SHP77 treated with DMSO at 0.1 percent for 48 hours (cell line): ENCODE results near the gene CSNK1E.

Experiments
- DNase-seq: peaks from one replicate; lab custom pipeline; 2025; lab: John Stamatoyannopoulos, UW

CSNK1E gene

GRCh38 chr22:38273135-38273826 lies 44.0 kb downstream of the CSNK1E start:
- peak; percentile 8 for DNase-seq

GRCh38 chr22:38272373-38273134 lies 44.7 kb downstream of the CSNK1E start, which contains the start of gene TMEM184B:
TSS of gene TMEM184B (minus strand) at chr22:38273010. CDS start at chr22:38247961, 25,049 bp downstream.
- DNase-seq = no peak

DNA sequence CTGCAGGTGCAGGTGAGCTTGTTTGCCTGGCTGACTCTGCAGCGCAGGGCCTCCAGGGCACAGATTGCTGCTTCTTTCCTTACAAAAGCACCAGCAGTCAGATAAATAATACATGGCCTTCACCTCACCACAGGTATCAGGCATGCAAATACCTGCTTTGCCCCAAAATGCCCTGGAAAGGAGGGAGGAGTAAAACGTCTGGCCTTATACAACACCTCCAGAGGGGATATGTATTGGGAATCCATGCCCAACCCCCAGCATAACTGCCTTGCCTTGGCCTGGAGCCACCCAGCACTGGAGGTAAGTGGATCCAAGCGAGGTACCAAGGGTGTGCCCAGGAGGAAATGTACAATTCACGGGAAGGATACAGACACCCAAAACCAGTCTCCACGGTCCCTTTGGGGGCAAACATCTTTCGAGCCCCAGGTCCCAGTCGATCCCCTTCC lies 45.3 kb downstream of the CSNK1E start:
- DNase-seq = no peak

- DNase-seq = no peak
Measured at GRCh38 chr22:38271101-38271500, 46.1 kb downstream of the CSNK1E start.

DNA sequence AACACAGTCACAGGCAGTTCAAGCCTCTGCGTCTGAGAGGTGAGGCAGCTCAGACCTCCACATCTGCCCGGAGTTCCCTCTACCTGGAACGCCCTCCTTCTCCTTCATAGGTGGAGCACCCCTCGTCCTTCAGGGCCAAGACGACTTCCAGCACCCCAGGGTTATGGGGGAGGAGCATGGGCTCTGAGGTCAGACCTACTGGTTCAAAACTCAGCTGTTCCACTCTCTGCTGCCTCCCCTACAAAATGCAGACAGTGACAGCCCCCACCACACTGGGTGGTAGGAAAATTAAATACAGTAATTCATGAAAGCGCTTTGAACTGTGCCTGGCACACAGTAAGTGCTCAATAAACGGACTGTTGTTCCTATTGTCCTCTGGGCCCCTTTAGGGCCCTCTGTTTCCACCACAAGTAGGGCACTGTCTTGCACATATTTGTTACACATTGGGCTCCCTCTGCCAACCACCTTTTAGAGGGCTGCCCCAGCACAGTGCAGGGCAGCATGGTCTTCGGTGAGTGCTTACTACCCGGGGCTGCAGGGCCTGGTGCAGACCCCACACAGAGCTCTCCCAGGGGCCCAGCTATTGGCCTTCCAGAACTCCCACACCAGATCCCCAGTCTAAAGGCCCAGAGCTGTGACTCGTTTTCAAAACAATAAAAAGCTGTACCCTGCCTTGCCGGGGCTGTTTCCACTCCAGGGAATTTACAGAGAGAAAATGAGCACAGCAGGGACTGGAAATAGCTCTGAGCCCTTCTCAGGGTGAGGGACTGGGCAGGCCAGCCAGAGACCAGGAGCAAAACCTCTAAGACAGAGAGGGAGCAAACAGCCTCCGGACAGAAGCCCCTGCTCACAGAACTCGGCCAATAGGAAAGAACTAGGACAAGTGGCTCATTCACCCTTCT lies 46.9 kb downstream of the CSNK1E start:
- no peak for DNase-seq

GRCh38 chr22:38269466-38269865 lies 47.8 kb downstream of the CSNK1E start:
- no peak for DNase-seq

DNA sequence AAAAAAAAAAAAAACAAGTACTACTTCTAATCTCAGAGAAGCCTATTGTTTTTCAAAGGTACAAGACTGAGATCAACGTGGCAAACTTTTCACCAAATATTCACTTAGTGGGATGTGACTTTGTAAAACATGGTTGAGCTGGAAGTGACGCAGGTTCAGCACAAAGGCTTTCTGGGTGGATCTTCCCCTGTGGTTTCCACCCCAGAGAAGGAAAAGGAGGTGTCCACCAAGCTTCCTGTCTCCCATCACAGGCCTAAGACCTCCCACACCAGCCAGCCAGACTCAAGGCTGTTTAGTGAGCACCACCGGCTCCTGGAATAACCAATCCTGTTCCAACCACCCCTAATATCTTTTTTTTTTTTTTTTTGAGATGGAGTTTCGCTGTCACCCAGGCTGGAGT lies 50.1 kb downstream of the CSNK1E start:
- DNase-seq = no peak

DNA sequence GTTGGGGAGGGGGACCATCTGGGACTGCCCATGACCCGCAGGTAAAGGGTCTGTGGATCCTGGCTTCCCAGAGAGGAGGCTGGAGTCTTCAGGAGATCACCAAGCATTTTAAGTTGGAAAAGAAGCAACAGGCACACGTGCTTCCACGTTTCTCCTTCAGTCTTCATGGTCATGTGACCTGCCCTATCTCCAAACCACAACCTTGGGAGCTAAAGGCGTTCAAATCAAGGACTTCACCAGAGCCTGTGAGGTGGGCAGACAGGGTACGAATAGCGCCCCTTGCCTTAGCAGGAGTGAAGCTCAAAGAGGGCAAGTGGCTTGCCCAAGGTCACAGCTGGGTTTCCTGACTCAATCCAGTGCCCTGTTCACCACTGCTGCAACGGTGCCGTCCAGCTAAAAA lies 51.1 kb downstream of the CSNK1E start:
- no peak for DNase-seq

DNA sequence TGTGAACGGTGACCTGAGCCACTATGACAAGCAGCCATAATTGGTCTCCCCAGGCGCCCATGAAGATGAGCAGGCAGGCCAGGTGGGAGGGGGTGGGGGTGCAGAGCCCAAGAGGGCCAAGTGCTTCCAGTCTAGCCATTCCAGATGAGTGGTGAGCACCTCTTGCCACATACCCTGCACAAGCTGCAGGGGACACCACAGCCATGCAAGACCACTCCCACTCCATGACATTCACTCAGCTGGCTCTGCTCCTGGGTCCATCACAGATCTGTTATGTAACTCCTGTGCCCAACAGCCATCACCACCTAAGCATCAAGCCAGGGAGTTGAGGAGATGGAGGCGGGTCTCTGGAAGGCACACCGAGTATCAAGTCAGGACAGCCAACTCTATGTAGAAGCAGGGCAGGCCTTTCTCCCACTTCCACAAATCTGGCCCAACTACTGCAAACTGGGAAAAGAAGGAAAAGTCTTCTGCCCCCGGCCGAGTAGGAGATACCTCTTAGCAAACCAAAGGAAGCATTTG lies 52.9 kb downstream of the CSNK1E start:
- DNase-seq = no peak

- DNase-seq = no peak
Measured at GRCh38 chr22:38262051-38262795, 55.0 kb downstream of the CSNK1E start.

GRCh38 chr22:38260761-38261681 lies 56.2 kb downstream of the CSNK1E start:
- DNase-seq = no peak

- no peak for DNase-seq
Measured at GRCh38 chr22:38259370-38259769, 57.9 kb downstream of the CSNK1E start.

DNA sequence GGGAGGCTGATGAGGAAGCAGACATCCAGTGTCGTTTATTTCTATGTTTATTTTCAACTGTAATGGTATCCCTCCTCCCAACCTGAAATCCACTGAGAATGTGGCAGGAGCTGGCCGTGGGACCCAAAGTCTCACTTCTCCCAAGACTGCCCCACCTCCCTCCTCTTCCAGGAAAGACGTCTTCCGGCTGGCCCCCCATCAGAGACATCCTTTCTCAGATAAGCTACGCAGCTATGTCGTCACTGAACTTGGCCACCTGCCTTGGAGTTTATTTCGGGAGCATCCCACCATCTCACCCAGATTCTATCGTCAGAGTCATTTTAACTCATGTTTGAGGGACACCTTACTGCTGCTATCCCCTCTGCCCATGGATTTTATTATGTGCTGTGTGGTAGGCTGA lies 58.3 kb downstream of the CSNK1E start:
- no peak for DNase-seq

DNA sequence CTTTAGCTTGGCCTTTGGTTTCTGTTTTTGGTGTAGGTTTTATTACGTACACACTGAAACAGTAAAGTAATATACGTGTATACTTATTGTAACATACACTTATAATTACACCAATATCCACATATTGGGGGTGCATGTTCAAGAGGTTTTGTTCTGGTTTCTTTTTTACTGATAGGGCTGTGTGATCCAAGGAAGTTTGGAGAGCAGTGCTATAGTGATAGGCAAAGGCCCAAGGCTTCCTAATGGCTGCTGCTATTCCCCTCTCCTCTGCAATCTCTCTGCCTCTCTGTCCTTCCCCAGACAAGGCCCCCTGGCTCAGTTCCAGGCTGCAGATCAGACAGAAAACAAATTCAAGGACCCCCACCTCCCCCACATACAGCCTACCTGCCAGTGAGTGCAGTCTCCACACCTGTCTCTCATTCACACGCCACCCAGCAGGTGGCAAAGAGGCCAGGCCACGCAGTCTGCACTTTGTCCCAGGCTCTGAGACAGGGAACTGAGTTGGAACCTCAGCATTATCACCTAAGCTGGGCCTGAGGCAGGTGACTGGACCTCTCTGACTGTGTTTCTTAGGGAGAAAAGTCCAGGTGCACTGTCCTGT lies 59.5 kb downstream of the CSNK1E start:
- DNase-seq = peak; percentile 15

DNA sequence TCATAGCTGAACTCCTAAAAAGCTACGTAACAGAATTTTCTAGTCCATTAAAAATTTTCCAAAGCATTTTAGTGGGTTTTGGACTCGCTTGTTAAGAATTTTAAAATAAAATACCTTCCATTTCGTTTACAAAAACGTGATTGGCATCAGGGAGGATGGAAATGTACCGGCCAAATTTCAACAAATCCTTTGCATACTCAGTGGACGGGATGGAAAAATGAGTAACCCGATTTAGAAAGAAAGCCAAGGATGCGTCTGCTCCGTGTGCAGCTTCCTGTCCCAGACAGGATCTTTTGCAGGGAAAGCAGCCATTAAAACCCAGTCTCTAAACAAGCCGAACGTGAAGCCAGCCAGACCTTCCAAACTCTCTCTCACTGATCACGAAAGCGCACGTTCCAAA lies 60.1 kb downstream of the CSNK1E start:
- DNase-seq = no peak

DNA sequence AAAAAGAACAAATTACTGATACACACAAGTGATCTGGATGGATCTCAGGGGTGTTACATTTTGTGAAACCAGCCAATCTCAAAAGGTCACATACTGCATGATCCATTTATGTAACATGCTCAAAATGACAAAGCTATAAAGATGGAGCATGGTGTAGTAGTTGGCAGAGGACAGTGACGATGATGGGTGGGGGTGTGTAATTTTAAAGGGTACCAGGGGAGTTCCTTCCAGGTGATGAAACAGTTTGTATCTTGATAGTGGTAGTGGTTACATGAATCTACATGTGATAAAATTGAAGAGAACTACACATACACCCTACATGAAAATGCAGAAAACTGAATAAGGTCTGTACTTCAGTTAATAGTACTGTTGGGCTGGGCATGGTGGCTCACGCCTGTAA lies 61.5 kb downstream of the CSNK1E start:
- DNase-seq = no peak

GRCh38 chr22:38251341-38251692 lies 65.9 kb downstream of the CSNK1E start:
- no peak for DNase-seq

DNA sequence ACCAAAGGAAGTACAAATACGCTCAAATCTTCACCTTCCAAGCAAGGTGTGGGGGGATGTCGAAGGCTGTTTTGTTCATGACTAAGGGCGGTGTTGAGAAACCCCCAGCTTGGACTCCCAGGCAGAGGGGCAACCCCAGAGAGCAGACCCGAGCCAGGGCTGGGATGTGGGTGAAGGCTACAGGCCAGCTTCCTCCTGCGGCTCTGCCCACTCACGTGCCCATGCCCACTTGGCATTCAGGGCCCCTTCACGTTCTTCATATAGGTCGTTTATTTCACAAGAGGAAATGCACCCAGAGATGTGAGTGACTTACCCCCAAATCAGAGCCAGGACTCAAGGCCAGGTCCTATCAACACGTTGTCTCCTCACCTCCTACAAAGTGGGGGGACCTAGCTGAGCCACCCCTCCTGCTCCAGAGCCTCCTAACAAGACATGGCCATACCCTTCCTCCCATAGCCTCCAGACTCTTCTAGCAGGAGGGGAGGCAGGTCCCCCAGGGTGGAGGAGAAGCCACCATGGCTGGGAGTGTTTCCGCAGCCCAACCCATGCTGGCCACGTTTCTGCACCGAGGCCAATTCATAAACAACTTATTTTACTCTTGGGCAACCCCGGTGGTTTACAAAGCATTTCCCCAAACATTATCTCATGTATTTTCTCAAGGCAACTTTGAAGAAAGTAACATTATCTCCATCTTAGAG lies 66.4 kb downstream of the CSNK1E start:
- no peak for DNase-seq
